Measurements from ENCODE around the gene MAFG.
A peak's percentile ranks its signal among the peaks of the same experiment; 100 is the strongest.

Gene MAFG

DNA sequence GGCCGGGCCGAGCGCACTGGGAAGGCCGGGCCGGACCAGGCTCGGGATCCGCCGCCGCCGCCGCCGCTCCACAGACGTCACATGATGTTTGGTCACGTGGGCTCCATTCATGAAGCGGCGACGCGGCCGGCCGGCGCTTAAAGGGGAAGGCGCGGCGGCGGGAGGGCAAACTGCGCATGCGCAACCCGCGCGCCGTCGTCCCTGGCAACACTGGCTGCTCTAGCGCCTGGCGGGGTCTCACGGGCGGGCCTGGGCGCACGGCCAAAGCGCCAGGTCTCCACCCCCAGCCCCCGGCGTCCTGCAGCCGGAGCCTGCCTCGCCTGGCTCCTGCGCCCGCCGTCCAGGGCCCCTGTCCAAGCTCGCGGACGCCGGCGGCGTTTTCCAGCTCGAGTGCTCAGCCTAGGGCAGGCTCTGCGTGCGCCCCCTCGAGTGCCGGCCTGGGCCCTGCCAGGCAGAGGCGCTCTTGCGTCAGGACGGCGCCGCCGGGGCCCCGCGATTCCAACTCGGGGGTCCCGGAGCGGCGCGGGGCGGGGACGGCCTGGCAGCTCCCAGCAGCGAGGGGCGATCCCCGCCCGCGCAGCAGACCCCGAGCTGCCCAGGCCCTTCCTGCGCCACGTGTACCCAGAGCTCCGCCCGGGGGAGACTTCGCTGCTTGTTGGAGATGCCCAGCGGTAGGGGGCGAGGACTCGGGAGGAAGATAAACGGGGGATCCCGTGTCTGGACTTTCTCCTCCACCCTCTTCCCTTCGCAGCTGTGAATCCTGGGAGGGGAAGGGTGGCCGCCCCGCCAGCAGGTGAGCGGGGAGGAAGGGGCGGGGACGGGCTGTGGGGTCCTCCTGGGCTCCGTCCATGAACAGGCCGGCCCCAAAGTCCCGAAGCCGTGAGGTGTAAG, at the start of gene MAFG:
MAFG (minus strand) TSS at position 83 of the 891 bp plus-strand sequence. CDS start 4,550 bp downstream, outside the sequence.
- peak; percentile 92 for DNase-seq

DNA sequence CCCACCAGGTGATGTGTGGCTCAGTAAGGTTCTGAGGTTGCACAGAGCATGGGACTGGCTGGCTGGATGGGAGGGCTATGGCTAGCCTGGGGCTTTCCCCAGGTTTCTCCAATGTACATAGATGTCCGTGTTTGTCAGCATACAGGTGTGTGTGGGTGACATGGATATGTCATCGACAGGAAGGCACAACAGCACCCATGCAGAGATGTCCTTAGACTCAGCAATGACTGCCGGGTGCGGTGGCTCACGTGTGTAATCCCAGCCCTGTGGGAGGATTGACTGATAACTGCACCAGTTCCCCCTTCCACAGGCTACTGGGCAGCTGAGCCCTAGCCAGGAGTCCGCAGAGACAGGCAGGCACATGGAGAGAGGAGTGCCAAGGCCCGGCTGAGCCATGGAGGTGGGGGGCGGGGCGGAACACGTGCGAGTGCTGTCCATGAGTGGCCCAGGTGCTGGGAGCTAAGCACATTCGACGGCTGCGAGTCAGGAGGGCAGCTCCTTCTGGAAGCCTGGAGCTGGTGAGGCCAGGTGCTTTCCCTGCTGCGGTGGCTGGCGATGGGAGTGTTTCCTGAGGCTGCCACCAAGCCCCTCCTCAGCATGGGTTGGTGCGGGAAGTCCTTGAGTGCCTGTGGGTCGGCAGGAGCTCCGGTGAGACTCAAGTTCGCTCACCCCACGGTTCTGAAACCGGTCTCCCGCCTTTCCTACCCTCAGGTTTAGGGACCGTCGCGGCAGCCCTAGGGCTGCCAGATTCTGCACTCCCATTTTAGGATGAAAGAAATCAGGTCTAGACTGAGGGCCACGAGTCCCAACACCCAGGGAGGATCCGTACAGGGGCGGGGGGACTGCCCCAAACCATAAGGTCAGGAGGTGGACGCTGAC, 49.0 kb upstream of the MAFG start:
- DNase-seq = no peak

GRCh38 chr17:81973432-81973831, 45.9 kb upstream of the MAFG start:
- DNase-seq = no peak

DNA sequence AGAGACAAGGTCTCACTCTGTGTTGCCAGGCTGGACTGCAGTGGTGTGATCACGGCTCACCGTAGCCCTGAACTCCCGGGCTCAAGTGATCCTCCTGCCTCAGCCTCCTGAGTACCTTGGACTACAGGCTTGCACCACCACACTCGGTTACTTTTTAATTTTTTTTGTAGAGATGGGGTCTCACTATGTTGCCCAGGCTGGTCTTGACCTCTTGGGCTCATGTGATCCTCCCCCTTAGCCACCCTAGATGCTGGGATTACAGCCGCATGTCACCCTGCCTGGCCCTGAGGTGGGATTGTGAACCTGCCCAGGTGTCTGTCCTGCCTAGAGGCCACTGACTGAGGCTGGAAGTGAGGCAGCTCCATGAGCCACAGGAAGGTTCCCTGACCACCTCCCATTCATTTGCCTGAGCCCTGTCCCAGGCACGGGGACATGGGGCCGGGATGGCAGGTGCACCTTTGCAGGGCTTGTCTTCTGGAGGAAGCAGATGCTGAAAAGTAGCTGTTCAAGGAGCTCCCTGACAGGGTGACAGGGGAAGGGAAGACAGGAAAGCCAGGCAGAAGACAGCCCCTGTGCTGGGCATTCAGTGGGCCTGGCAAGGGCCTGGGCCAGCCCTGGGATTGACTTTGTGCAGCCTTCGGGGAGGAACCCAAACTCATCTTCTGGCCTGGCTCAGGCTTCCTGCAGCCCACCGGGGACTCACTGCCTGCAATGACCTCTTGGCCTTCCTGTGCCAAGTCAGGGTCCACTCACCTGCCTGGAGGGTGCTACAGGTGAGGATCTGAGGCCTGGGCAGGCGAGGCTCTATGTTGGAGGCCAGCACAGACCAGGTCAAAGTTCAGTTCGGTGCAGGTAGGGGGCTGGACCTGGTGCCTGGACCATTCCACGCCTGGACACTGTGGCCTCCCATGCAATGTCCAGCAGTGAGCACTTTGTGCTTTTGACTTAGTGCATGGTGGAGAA, 41.6 kb upstream of the MAFG start:
- no peak for DNase-seq

DNA sequence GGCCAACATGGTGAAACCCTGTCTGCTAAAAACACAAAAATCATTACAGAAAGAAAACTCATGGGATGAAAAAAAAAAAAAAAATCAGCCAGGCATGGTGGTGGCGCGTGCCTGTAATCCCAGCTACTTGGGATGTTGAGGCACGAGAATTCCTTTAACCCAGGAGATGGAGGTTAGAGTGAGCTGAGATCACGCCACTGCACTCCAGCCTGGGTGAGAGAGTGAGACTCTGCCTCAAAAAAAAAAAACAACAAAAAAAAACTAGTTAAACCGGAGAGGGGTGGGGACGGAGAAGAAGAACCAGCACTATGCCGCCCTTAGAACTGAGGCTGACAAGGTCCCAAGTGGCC, 40.8 kb upstream of the MAFG start:
- no peak for DNase-seq

GRCh38 chr17:81967533-81968395, 40.2 kb upstream of the MAFG start:
- no peak for DNase-seq

DNA sequence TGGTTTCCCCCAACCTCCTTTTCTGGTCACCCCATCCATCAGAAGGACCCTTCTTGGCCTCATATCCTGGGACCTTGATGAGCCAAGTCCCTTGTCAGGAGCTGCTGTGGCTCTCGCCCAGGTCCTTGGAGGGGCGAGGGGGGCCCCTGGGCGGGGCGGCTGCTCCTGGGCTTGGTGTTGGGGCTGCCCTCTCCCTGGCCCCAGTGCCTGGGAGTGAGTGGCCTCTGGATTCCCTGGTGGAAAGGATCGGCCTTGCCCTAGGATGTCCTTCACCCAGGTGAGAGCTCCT, 39.7 kb upstream of the MAFG start:
- no peak for DNase-seq

GRCh38 chr17:81966343-81967243, 39.1 kb upstream of the MAFG start:
- no peak for DNase-seq

DNA sequence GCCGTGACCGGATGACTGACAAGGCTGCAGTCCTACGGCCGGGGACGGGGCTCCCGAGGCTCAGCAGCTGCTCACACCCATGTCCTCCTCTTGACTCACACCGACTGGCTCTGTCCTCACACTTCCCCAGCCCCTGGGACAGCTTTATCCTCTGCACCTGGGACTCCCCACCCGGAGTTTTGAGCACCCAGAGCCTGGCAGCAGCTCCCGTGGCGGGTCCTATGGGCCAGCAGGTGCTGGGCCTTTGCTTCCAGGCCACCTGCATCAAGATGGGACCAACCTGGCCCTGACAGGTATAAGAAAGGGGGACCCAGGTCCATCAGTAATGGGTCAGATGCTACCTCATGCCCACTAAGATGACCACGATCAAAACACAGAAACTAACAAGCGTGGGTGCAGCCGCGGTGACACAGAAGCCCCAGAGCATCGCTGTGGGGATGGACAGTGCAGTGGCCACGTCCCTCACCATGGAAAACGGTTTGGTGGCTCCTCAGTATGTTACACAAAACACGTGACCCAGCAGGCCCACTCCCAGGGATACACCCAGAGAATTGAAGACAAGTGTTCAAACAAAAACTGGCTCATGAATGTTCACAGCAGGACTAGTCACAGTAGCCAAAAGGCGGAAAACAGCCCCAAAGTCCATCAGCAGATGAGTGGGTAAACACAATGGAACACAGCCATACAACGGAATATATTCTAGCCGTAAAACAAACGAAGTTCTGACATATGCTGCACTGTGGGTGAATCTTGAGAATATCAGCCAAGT, 36.7 kb upstream of the MAFG start:
- no peak for DNase-seq

- no peak for DNase-seq
Measured at GRCh38 chr17:81962499-81963441, 35.2 kb upstream of the MAFG start.

GRCh38 chr17:81961521-81962498, 34.3 kb upstream of the MAFG start:
- DNase-seq = no peak

DNA sequence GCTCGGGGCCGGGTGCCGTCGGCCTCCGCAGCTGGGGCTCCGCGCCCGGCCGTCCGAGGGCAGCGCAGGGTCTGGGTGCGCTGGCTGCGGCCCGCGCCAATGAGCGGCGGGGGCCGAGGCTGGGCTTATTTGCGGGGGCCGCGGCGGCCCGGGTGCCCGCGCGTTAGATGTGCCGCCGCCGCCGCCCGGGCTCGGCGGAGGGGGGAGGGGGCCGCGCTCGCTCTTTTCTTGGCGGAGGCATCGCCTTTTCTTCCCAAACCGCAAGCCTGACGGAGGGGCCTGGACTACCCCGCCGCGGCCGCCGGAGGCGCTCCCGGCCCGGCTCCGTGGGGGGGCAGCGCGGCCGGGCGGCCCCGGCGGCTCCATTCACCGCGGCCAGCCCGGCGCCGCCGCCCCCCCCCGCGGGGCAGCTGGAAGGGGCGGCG, 33.6 kb upstream of the MAFG start, which contains the start of gene NOTUM:
NOTUM (minus strand) TSS at position 101 of the 425 bp plus-strand sequence. CDS start 278 bp downstream, outside the sequence.
- no peak for DNase-seq

DNA sequence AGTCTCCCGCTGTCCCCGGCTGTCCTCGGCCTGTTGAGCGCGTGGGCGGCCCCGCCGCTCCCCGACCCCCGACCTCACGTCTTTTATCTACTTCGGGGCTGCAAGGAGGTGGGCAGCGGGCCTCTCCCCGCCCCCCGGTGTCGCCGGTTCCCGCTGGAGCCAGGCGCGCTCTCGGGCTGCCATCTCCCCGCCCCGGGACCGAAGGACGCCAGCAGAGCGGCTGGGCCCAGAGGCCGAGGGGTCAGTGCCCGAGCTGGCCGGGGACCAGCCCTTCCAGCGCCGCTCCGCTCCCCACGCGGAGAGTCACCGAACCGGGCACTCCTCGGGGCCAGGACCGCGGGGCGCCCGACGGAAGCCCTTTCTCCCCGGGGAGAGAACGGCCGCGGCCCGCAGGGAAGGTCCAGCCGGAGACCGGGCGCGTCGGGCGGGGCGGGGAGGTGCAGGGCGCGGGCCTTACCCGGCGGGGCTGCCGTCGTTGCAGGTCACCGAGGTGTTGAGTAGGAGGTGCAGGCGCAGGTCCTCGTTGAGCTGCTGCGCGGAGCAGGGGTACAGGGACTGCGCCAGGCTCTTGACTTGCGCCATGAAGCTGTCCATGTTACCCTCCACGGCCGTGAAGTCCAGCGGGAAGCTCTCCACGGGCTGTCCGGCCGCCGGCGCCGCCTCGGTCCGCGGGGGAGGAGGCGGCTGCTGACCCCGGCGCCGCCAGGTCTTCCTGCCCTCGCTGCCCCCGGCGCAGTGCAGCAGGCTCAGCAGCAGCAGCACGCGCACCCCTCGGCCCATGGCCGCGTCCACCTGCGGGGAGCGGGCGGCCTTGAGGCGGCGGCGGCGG, 32.8 kb upstream of the MAFG start:
- DNase-seq = no peak

GRCh38 chr17:81959362-81960129, 32.0 kb upstream of the MAFG start:
- no peak for DNase-seq

GRCh38 chr17:81958633-81959342, 31.3 kb upstream of the MAFG start:
- DNase-seq = no peak

Data from NCI-H2081 treated with DMSO at 0.1 percent for 48 hours (cell line).